Measurements from ENCODE around the gene AUTS2.

The AUTS2 gene

DNA sequence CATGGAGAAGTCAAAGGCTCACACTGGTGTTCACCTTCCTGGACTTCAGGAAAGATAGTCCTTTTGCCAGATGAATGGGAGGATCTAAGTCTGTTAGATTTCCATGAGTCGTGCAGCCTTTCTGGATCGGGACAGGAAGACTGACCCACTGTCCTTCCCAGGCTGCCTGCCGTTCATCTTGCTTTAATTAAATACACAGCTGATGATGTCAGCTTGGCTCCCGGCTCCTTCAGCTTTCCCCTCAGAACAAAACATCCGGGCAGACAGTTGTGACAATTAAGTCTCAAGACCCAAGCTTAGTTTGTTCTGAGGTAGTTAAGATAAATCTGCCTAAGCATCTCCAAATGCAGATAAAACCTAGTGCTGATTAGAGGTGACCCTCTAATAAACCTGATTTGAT is 58.6 kb downstream of the AUTS2 start:
- peak; percentile 31 for DNase-seq (ENCODE audit: low spot score)

- DNase-seq (ENCODE audit: low spot score), result no peak
Observed at GRCh38 chr7:69657331-69657730, 59.1 kb downstream of the AUTS2 start.

- DNase-seq (ENCODE audit: low spot score), result no peak
Observed at GRCh38 chr7:69657985-69658384, 59.7 kb downstream of the AUTS2 start.

DNA sequence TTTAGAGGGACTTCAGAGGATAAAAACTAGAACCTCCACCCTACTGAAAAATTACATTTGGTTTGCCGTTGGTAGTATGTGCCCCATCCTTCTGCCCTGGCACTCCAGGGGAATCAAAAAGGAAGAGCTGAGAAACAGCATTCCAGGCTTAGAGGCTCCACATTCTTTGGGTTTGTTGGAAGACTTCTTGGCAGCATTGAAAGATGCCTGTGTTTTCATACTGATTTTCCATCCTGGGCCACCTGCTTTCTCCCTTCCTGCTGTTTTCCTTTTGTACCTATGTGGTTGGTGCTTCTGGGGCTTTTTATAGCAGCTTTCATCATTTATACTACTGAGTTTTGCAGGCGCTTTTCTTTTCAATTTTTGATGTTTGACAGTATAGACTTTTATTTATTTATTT is 61.7 kb downstream of the AUTS2 start:
- DNase-seq (ENCODE audit: low spot score), result no peak

DNA sequence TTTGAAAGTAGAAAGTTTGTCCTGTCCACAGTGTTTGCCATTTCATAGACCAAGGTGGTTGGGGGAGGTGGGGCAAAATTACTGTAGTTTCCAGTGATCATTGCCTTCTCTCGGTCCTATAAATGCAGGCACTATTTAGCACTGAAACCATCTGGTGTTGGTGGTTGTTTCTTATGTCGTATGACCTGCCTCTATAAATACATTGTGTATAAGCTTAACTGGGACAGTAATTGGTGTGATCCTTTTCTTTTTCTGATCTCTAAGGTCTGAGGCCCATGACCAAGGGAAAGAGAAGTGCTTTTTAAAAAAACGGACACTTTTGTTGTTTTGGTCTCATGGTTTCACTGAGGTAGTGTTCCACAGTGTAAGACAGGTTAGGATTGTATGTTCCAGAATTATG is 63.1 kb downstream of the AUTS2 start:
- DNase-seq (ENCODE audit: low spot score), result no peak

DNA sequence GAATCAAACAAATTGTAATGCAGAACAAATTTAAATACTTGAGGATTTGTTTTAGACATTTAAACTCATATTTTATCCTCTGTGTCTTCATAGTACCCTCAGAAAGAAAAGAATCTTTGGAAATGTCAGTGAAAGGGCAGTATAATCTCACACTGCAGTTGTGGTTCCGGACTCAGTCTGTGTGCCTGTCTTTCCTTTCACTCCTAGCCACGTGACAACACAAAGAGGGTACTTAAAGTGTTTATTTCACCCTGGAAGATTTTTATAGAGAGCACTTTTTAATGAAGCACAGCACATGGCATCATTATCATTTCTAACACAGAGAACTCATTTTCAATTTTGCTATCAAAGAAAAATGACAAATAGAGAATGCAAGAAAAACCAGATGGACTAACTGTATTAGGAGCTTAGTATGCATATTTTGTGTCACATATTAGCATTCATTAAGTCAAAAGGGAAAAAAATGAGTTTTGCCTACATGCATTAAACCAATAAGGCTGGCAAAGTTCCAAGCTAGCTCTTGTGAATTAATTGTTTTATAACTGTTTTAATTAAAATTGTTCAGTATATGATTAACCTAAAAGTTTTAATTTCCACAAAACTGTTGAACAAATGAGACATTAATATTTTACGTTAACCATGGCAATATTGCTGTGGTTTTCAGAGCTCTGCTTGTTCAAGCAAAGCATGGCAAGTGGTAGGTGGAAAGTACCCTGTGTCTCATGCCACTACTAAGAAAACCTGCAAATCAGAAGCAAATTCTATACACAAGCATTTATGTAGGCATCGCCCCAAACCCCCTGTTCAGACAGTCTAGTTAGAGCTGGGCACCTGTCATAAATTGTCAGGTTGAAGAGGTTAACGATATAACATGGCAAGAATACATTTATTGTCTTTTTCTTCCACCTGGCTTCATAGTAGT is 65.9 kb downstream of the AUTS2 start:
- DNase-seq (ENCODE audit: low spot score), result no peak

DNA sequence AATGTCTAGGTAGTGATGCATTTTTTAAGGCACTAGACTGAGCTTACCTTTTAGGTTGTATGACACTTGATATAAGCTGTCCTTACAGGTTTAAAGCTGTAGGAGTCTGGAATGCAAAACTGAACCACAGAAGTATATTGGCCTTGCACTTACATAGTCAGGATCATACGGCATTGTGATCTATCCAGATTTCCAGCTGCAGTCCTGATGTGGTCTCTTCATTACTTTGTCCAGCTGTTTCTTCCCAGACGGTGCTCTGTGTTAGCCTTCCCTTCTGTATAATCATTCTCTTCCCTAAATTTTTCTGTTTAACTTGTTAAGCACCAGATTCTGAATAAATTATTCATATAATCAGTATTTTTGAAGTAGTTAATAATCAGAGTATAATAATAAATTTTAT is 67.1 kb downstream of the AUTS2 start:
- DNase-seq (ENCODE audit: low spot score), result no peak

GRCh38 chr7:69668339-69668870 is 70.1 kb downstream of the AUTS2 start:
- no peak for DNase-seq (ENCODE audit: low spot score)

GRCh38 chr7:69670701-69671100 is 72.4 kb downstream of the AUTS2 start:
- no peak for DNase-seq (ENCODE audit: low spot score)

DNA sequence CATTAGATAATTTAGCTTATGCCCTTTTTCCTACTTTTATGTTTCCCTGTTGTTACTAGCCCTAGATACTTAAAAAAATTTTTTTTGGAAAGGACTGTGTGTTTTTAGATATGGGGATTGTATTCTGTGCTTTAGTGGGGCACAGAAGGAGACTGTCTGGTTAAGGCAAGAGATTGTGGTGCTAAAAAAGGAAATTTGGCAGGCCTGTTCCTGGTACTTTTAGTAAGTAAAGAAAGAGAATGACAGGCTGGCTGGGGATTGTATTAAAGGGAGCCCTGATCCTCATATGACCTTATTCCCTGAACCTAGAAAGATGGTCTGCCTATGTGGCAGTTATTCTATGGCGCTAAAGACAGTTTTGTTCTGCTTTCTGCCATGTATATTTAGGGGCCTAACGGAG is 74.8 kb downstream of the AUTS2 start:
- no peak for DNase-seq (ENCODE audit: low spot score)

DNA sequence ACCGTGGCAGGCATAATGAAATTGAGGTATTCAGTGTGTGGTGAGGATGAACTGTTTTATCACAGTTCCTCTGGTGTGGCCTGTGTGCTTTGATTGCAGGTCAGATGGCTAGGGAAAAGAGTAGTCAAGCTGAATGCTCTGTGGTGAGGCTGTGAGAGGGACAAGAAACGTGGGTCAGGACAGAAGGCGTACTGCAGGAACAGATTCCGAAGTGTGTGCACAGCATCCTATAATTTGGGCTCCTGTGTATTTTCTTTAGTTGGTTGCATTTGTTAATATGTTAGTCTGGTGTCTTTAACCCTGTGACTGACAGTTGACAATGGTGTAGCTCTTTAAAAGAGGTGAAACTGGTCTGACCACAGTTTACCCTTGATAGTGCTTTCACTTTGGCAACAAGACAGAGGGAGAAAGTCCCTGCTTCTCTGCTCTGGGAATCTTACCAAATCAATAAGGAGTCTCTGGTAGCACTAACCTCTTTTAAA is 76.5 kb downstream of the AUTS2 start:
- no peak for DNase-seq (ENCODE audit: low spot score)

- no peak for DNase-seq (ENCODE audit: low spot score)
Observed at GRCh38 chr7:69676247-69676646, 78.0 kb downstream of the AUTS2 start.

DNA sequence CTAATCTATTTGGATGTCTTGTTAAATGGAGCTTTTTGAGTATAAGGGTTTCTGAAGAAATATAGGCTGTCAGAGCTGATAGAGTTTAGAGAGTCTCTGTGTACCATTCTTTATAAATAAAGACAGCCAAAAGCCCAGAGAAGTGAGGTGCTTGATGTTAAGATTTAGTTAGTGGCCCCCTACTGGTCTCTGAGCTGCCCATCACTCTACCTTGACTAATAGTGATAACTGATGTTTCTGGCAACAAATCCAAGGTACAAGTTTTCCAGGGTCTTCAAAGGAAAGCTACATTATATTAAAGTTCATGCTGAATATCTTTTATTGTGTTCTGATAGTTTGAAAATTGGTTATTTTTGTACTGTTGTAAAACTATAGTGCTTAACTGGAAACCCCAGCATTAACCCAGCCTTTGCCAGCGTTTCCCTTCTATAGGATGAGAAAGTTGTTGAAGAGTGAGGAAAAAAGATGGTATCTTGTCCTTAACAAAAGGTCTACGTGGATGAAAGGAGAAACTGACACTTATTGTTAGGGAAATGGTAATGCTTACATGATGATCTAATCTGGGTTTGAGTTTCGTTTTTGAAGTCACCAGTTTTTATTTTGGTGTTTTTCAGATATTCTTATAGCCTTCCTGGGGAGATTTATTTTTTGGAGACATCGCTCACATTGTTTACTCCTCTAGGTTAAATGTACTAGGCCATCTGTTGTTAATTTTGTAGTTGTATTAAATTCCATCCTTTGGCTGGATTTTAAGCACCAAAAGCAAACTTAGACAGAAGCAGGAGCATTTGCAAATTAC is 79.0 kb downstream of the AUTS2 start:
- DNase-seq (ENCODE audit: low spot score), result no peak

DNA sequence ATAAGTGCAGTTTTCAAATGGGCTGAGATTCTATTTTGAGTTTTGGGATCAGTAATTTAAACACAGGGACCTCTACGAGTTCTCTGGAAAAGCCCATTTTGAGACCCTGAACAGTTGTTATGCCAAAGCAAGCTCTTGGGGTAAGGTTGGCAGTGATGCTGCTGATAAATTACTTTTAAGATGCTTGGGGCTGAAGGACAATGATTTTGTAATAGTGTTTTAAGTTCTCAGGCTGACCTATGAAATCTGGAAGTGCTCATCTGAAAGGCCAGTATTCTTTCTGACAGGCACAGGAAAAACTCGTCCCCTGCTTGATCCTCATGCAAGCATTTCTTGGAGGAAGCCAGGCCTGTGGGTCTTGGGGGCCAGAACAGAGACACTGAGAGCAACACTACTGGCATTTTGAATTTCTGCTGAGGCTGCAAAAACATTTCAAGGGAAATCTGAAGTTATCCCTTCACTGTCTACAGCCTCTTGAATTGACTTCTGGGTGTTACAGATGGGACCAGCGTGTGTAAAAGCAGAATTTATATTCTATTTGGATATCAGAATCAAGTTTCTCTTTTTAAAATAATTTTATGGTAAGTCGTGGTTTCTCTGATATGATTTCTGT is 79.7 kb downstream of the AUTS2 start:
- DNase-seq (ENCODE audit: low spot score), result no peak

DNA sequence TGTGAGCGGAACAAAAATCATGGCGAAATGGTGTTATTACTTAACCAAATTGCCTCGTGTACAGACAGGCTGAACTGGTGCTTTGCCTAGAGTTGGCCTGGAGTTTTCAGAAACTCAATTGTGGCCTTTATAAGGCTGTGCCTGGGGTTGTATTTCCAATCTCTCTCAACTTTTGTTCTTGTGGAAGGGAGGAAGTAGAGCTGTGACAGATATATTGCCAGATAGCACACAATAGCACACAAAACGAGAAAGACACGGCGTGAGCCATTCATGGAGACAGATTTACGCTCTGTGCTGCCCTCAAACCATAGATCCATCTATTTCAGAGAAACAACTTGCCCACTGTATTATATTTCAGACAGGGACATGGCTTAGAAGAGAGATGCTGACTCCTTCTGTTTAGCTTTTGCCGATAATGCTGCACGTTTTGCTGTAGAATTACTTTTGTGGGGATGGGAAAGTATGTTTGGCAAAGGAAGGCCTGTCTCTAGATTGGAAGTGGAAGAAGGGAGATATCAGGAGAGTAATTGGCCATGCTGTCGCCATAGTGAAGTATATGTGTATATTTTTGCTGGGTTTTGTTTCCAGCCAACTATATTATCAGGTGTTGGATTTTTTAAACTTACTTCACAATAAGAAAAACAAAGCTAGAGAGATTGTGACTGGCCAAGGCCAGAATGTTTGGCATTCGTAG is 80.4 kb downstream of the AUTS2 start:
- no peak for DNase-seq (ENCODE audit: low spot score)

DNA sequence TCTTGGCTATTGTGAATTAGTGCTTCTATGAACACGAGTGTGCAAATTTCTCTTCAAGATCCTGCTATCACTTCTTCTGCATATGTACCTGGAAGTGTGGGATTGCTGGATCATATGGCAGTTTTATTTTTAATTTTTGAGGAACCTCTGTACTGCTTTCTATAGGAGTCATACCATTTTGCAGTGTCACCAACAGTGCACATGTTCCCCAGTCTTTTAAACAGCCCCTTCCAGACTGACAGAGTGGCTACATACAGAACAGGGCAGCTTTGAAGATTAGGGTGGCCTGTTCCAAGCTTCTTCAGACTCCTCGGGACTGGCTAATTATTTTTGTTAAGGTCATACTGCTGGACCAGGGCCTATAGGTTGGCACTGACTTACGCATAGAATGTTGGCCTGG is 82.9 kb downstream of the AUTS2 start:
- DNase-seq (ENCODE audit: low spot score), result no peak

- DNase-seq (ENCODE audit: low spot score), result no peak
Observed at GRCh38 chr7:69682518-69682917, 84.2 kb downstream of the AUTS2 start.

GRCh38 chr7:69683002-69683401 is 84.7 kb downstream of the AUTS2 start:
- DNase-seq (ENCODE audit: low spot score), result no peak

- no peak for DNase-seq (ENCODE audit: low spot score)
Observed at GRCh38 chr7:69684369-69685292, 86.4 kb downstream of the AUTS2 start.

GRCh38 chr7:69685293-69685631 is 87.0 kb downstream of the AUTS2 start:
- no peak for DNase-seq (ENCODE audit: low spot score)

- DNase-seq (ENCODE audit: low spot score), result no peak
Observed at GRCh38 chr7:69686366-69686765, 88.1 kb downstream of the AUTS2 start.

Measured in D341Med (cell line).